GM12874 (cell line): ENCODE data around the gene FAM222B.

Experiments
- TF ChIP-seq, protein P1 (sequence below): IDR thresholded peaks from 2 replicates; pipeline ENCODE4 v1.5.1; 2011; ENCODE audit warnings: low read depth, mild to moderate bottlenecking, control low read depth, low read length, moderate library complexity; ENCODE audit not compliant: insufficient read depth

FAM222B gene

DNA sequence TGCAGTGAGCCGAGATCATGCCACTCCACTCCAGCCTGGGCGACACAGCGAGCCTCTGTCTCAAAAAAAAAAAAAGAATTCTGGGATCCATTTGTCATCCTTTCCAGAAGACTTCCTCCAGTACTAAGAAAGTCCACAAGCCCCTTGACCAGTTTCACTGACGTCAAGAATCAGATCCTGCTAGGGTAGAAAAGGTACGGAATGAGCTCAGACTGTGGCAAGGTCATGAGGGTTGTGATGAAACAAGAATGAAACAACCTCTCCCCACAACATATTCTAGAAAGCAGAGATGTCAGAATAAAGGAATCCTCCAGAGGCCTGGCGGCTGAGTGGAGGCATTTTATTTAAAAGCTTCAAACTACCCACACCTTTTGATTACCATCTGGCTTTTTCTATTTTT lies 68.9 kb downstream of the FAM222B start:
- TF ChIP-seq, protein P1, sequence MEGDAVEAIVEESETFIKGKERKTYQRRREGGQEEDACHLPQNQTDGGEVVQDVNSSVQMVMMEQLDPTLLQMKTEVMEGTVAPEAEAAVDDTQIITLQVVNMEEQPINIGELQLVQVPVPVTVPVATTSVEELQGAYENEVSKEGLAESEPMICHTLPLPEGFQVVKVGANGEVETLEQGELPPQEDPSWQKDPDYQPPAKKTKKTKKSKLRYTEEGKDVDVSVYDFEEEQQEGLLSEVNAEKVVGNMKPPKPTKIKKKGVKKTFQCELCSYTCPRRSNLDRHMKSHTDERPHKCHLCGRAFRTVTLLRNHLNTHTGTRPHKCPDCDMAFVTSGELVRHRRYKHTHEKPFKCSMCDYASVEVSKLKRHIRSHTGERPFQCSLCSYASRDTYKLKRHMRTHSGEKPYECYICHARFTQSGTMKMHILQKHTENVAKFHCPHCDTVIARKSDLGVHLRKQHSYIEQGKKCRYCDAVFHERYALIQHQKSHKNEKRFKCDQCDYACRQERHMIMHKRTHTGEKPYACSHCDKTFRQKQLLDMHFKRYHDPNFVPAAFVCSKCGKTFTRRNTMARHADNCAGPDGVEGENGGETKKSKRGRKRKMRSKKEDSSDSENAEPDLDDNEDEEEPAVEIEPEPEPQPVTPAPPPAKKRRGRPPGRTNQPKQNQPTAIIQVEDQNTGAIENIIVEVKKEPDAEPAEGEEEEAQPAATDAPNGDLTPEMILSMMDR: no peak

DNA sequence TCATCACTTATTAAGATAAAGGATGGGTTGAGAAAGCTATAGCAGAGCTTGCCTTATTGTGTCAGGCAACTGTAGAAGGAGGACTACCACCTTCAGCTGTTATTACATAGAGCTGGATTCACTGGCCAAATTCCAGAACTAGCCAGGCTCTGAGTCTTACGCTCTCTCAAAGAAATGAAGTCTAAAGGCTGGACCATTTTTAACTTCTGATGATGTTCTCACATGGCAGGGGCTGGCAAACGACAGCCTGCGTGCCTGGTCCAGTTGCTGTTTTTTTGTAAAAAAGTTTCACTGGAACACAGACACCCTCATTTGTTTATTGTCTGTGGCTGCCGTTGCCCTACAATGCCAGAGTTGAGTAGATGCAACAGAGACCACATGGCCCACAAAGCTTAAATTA lies 77.6 kb downstream of the FAM222B start:
- TF ChIP-seq, protein P1: no peak

DNA sequence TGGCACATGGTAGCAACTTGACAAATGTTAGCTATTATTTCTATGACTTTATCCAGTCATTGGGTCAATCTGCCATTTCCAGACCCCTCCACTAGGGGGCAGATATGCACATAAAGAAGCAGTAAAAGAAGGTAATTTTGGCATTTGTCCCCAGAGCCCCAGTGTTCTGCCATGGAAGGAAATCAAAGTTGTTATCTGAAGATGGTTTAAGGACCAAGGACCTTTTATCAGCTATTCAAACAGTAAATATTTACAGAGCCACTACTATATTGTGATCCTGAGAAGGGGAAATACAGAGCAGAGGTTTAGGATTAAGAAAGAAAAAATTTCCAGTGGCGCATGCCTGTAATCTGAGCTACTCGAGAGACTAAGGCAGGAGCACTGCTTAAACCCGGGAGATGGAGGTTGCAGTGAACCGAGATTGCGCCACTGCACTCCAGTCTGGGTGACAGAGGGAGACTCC lies 78.8 kb downstream of the FAM222B start:
- TF ChIP-seq, protein P1: peak; percentile 71

DNA sequence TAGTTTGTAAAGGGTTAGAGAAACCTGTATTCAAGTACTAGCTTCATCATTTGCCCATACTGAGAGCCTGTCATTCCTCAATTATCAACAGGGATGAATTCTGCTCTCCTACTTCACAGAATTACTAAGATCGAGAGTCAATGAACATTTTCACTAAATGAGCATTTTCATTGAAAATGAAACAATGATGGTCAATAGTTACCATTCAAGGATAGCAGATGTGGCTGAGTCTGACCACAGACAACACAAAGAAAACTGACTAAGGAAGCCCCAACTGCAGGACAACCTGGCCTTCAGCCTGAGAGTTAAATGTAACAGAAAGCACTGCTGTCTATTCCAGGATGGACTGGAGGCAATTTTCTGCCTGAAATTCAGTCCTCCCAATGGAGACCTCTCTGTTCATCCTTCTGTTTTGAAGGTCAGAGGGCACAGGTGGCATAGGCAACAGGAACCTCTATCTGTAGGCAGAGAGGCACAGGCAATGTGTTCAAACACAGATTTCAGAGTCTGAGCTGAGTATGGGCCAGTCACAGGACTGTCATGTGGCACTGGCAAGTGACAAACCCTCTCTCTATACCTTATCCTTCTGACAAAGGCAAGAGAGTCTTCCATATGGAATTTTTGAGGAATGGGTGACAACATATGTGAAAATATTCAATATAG lies 79.3 kb downstream of the FAM222B start:
- TF ChIP-seq, protein P1: no peak

DNA sequence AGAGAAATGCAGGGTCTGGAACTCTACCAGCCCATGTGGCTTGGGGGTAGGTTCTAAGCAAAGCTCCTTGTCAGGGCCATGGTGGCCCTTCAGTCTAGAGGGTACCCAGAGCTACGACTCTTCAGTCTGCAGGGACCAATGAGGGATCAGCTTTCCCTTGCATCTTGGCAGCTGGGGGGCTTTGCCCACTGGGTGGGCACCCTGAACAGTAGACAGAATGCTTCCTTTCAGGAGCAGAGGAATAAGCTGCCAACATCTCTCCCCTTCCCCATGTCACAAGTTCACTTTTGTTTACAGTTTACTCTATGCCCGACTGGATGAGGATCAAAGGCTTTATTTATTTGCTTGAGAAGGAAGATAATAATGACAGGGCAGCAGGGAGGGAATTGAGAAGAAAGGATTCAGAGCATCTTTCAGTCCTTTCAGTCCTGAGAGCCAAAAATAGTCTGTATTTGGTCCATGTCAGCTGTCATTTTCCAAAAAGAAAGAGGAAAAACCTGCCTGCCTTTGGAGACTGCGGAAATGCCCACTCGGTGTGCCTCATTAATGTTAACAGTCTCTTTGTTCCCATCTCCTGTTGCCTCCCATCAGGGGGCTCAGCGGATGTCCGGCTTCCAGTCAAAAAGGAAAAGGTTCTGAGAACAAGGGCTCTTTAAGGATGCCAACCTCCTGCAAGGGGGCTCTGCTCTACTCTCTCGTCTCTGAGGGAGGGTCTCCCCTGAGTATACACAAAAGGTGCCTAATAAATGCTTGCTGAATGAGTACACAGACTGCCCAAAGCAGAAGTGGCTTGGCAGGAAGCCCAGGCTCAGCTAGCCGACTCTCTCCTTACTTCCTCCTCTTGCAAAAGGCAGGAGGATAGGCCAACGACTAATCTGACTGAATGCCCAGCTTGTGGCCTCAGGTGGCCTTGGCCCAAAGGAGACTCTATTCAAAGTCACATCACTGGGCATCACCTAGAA lies 81.7 kb downstream of the FAM222B start:
- TF ChIP-seq, protein P1: no peak

DNA sequence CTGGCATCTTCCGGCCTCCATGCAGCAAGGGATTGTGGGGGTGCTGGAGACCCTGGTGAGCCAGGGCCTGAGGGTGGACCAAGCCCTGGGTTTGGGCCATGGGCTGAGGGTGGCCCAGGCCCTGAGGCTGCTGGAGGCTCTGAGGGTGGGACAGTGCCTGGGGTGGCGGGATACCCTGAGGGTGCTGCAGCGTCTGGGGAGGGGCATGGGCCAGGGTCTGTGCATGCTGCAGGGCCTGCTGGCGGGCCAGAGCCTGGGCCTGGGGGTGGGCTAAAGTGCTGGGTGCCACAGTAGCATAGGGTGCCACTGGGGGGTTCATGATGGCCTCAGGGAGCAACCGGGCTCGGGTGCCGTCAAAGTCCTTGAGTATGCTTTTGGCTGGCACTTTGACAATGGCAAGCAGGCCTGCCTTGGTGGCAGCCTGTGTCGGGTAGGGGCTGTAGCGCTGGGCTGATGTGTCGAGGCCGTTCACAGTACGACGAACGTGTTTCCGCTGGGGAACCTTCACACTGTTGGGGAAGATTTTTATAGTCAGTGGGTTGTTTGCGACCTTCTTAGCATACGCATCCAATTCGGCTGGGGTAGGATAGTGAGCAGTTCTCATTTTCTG lies 83.2 kb downstream of the FAM222B start:
- TF ChIP-seq, protein P1: no peak
